Measurements from ENCODE around the gene NOTO.

DNA sequence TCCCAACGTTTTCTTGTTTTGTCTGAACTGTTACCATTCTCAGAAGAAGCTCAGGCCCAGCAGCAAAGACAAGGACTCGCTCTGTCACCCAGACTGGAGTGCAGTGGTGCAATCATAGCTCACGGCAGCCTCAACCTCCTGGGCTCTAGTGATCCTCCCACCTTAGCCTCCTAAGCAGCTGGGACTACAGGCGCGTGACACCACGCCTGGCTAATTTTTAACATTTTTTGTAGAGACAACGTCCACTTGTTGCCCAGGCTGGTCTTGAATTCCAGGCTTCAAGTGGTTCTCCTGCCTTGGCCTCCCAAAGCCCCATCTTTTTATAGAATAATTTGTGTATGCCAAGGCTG is 9.7 kb downstream of the NOTO start:
- TF ChIP-seq SP1 (IDR thresholded peaks at IDR 0.05) (no peak), FOXM1 (IDR thresholded peaks at IDR 0.05; ENCODE audit: borderline replicate concordance) (no peak), ZNF384 (IDR thresholded peaks at IDR 0.05) (no peak), TARDBP (IDR thresholded peaks at IDR 0.05) (no peak), PKNOX1 (IDR thresholded peaks at IDR 0.05) (no peak), NFRKB (IDR thresholded peaks at IDR 0.05) (no peak), ELF4 (IDR thresholded peaks at IDR 0.05) (no peak), HDGF (IDR thresholded peaks at IDR 0.05; ENCODE audit: borderline replicate concordance) (no peak)

Data from HEK293T (cell line).